ENCODE results near the gene CDYL2.

Gene CDYL2, protein sequence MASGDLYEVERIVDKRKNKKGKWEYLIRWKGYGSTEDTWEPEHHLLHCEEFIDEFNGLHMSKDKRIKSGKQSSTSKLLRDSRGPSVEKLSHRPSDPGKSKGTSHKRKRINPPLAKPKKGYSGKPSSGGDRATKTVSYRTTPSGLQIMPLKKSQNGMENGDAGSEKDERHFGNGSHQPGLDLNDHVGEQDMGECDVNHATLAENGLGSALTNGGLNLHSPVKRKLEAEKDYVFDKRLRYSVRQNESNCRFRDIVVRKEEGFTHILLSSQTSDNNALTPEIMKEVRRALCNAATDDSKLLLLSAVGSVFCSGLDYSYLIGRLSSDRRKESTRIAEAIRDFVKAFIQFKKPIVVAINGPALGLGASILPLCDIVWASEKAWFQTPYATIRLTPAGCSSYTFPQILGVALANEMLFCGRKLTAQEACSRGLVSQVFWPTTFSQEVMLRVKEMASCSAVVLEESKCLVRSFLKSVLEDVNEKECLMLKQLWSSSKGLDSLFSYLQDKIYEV

DNA sequence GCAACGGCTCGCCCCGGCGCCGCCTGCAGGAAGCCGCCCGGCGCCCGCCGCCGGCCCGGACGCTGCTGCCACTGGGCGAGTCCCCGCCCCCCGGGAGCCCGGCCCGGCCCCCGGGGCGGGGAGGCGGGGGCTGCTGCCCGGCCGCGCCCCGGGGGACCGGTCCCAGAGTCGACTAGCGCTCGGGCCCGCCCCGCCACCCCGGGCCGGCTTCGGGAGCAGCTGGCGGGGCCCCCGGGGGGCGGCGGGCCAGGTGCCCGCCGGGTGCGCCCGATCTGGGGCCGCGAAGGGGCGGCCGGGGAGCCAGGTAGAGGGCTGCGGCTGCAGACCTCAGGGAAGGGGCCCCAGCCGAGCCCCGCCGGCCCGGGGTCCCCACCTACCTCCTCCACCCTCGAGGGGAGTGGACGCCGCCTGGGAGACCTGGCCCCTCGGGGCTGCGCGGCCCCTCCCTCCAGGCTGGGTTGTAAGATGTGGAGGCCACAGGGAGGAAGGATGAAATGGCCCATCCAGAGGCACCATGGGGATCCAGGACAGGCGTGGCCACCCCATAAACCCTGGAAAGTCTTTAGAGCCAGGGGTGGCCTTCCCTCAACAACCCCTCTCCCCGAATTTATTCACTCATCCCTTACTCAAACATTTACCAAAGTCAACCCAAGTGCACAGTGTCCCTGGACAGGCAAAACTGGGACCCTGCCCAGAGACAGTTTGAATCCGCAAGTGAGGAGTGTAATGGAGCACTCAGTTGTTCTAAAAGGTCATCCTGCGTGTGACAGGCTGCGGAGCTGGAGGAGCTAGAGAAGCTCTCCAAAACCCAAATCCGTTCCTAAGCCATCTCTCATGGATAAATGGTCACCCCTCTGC is at the start of gene CDYL2:
Gene CDYL2 (minus strand): TSS at position 73 of the 858 bp plus-strand sequence. CDS start 425 bp downstream, outside the sequence.
- peak within 1 kb of the TSS; percentile 50 for H3K4me3 ChIP-seq (ENCODE audit: low read length)
- peak; percentile 44 for DNase-seq (ENCODE audit: low read depth)
- TF ChIP-seq, protein P1, sequence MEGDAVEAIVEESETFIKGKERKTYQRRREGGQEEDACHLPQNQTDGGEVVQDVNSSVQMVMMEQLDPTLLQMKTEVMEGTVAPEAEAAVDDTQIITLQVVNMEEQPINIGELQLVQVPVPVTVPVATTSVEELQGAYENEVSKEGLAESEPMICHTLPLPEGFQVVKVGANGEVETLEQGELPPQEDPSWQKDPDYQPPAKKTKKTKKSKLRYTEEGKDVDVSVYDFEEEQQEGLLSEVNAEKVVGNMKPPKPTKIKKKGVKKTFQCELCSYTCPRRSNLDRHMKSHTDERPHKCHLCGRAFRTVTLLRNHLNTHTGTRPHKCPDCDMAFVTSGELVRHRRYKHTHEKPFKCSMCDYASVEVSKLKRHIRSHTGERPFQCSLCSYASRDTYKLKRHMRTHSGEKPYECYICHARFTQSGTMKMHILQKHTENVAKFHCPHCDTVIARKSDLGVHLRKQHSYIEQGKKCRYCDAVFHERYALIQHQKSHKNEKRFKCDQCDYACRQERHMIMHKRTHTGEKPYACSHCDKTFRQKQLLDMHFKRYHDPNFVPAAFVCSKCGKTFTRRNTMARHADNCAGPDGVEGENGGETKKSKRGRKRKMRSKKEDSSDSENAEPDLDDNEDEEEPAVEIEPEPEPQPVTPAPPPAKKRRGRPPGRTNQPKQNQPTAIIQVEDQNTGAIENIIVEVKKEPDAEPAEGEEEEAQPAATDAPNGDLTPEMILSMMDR (IDR thresholded peaks at IDR 0.05; ENCODE audit: insufficient read depth, low read depth, low read length, missing control alignments) = no peak

DNA sequence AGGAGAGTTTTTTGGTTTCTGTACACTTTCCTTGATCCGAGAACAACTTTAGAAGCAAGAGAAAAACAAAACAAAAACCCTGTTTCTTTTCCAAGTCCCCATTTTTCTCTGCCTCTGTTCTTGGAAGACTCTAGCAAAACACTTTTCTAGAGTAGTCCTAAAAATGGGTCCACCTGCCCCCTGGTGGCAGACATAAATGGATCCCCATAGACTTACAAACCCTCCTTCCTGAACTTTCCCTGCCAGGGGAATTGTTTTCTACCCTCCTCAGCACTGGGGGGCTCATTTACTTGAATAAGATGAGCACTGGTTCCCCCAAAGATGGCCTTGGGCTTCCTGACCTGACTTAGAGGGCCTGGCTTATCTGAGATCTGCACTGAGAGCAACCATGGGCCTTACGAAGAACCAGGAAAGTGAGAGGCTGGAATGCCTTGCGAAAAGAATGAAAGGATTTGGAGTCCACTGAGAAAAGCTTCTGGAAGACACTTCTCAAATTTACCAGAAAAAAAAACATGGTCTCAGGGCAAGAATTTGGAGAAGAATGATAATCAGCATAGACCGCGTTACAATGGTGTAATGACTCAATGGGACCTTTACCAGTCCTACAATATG is 48.0 kb upstream of the CDYL2 start:
- DNase-seq (ENCODE audit: low read depth) = peak; percentile 43
- no peak overlapping the region for H3K4me3 ChIP-seq (ENCODE audit: low read length)
- TF ChIP-seq, protein P1 (IDR thresholded peaks at IDR 0.05; ENCODE audit: insufficient read depth, low read depth, low read length, missing control alignments) = peak; percentile 42

DNA sequence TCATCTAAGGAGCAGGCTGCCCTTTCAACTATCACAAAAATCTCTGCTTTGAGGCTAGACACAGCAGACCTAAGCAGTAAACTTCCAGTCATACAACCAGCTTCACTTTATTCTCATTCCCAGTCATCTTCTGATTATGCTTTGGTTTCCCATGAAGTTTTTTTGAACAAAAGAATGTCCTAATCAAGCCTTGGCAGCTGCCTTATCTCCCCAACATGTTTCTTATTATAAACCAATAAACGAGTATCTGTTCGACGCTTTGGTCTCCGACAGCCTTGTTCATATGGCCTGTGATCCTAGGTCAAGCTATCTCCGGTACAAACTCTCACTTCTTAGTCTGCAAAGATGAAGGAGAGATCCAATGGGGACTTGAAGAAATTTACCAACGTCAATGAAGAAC is 47.4 kb upstream of the CDYL2 start:
- no peak for DNase-seq (ENCODE audit: low read depth)
- H3K4me3 ChIP-seq (ENCODE audit: low read length) = no peak overlapping the region
- TF ChIP-seq, protein P1 (IDR thresholded peaks at IDR 0.05; ENCODE audit: insufficient read depth, low read depth, low read length, missing control alignments) = no peak

DNA sequence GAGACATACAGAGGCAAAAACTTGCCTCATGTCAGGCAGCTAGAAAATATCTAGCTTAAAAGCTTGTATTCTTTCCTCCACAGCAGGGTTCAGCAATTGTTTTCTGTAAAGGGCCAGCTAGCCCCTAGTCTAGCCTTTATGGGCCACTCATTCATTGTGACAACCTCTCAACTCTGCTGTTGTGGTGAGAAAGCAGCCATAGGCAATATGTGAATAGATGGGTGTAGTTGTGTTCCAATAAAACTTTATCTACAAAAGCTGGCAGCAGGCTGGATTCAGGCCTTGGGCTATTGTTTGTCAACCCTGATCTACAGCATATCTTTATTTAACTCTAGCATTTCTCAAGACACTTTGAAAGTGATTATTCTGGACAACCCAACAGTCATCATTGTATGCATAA is 46.4 kb upstream of the CDYL2 start:
- no peak for DNase-seq (ENCODE audit: low read depth)
- H3K4me3 ChIP-seq (ENCODE audit: low read length) = no peak overlapping the region
- TF ChIP-seq, protein P1 (IDR thresholded peaks at IDR 0.05; ENCODE audit: insufficient read depth, low read depth, low read length, missing control alignments) = no peak

DNA sequence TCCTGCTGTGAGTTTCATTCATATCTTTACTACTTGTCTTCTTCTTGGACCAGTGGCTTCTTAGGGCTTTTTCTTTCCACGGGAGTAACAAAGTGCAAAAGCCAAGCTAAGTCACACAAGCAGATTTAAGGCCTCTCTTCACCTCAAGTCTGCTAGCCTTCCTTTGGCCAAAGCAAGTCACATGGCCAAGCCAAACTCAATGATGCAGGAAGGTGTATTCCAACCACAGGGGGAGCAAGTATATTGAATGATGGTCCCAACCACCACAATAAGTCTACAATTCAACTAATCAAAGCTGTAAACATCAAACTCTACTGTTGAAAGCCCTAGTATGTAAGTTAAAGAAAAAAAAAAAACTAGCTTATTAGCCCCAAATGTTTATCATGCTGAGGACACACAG is 44.5 kb upstream of the CDYL2 start:
- DNase-seq (ENCODE audit: low read depth) = no peak
- no peak overlapping the region for H3K4me3 ChIP-seq (ENCODE audit: low read length)
- TF ChIP-seq, protein P1 (IDR thresholded peaks at IDR 0.05; ENCODE audit: insufficient read depth, low read depth, low read length, missing control alignments) = no peak

DNA sequence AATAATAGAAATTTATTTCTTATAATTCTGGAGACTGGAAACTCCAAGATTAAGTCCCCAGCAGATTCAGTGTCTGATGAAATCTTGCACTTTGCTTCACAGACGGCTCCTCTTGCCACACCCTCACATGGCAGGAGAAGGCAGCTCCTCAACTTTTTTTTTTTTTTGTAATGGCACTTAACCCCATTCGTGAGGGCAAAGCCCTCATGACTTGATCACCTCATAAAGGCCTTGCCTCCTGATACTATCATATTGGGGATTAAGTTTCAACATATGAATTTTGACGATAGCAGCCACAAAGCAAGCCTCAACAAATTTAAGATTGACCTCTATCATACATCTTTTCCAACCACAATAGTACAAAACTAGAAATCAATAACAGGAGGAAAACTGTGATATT is 42.3 kb upstream of the CDYL2 start:
- TF ChIP-seq, protein P1 (IDR thresholded peaks at IDR 0.05; ENCODE audit: insufficient read depth, low read depth, low read length, missing control alignments) = no peak
- no peak overlapping the region for H3K4me3 ChIP-seq (ENCODE audit: low read length)
- no peak for DNase-seq (ENCODE audit: low read depth)
